PC-9 (cell line): ENCODE data around the gene BCL2L12. TPM values are rescaled to one million over a fixed set of nuclear protein-coding genes. Genes with fewer than 3 reads are reported as not detected.

Experiments used
- BruUV-seq: library from RNA; stranded (reverse); fragments of 400-500 nt; replicated peaks from 2 replicates; lab custom pipeline; 2021; lab: Mats Ljungman, UMichigan
- CTCF ChIA-PET: fragments of 300-600 bp; sonication (Branson Sonifier 250); formaldehyde crosslinking; loops from one replicate; lab custom pipeline; 2022; ENCODE audit warnings: antibody characterized with exemption; lab: Charles Lee
- POLR2A ChIA-PET: fragments of 300-600 bp; sonication (Branson Sonifier 250); formaldehyde crosslinking; loops from one replicate; lab custom pipeline; 2022; ENCODE audit warnings: antibody characterized with exemption; ENCODE audit not compliant: unreplicated experiment; lab: Charles Lee
- DNase-seq, 2 experiments: peaks; one replicate each; pipeline versions ENCODE4 v3.0.0 to v3.0.0-alpha.2; 2015 to 2022; ENCODE audit warnings: mixed read lengths in 1 of 2
- H2AFZ ChIP-seq: fragments of 200-600 bp; sonication (generic); 2 replicates; pipeline ENCODE4 v1.8.1; 2017; ENCODE audit warnings: antibody characterized with exemption
- H3F3A ChIP-seq: fragments of 200-600 bp; sonication (generic); 2 replicates; pipeline ENCODE4 v1.8.1; 2017; ENCODE audit warnings: antibody characterized with exemption, mild to moderate bottlenecking, low read depth; ENCODE audit not compliant: insufficient read depth
- H3K27ac ChIP-seq: fragments of 200-600 bp; sonication (generic); 2 replicates; pipeline ENCODE4 v1.6.1; 2016; ENCODE audit warnings: mixed run types
- H3K27me3 ChIP-seq: fragments of 200-600 bp; sonication (generic); 2 replicates; pipeline ENCODE4 v1.6.1; 2016; ENCODE audit warnings: low read depth, mixed run types; ENCODE audit not compliant: insufficient read depth
- H3K36me3 ChIP-seq: fragments of 200-600 bp; sonication (generic); 2 replicates; pipeline ENCODE4 v1.6.1; 2016; ENCODE audit warnings: low read depth, mixed run types
- H3K4me1 ChIP-seq: fragments of 200-600 bp; sonication (generic); replicated peaks from 2 replicates; pipeline ENCODE4 v1.6.1; 2016; ENCODE audit warnings: mixed run types; ENCODE audit not compliant: insufficient read depth
- H3K4me2 ChIP-seq: fragments of 200-600 bp; sonication (generic); 2 replicates; pipeline ENCODE4 v1.6.1; 2017; ENCODE audit warnings: mixed run types
- H3K4me3 ChIP-seq: fragments of 200-600 bp; sonication (generic); 2 replicates; pipeline ENCODE4 v1.6.1; 2016; ENCODE audit warnings: mixed run types
- H3K79me2 ChIP-seq: fragments of 200-600 bp; sonication (generic); 2 replicates; pipeline ENCODE4 v1.6.1; 2017; ENCODE audit warnings: low read depth, mixed run types
- H3K9me2 ChIP-seq: fragments of 200-600 bp; sonication (generic); 2 replicates; pipeline ENCODE4 v1.8.1; 2017; ENCODE audit warnings: mild to moderate bottlenecking; ENCODE audit not compliant: insufficient read depth
- H3K9me3 ChIP-seq: fragments of 200-600 bp; sonication (generic); 2 replicates; pipeline ENCODE4 v1.8.1; 2016; ENCODE audit warnings: low read depth; ENCODE audit not compliant: insufficient read depth
- H4K20me1 ChIP-seq: fragments of 200-600 bp; sonication (generic); 2 replicates; pipeline ENCODE4 v1.8.1; 2017; ENCODE audit not compliant: insufficient read depth
- EZH2 ChIP-seq: fragments of 200-600 bp; sonication (generic); IDR thresholded peaks from 2 replicates; pipeline ENCODE4 v1.8.0; 2017; ENCODE audit warnings: antibody characterized with exemption, low read depth
- intact Hi-C: fragments of 100-400 bp; cut with micrococcal nuclease; formaldehyde crosslinking; loops from one replicate; pipeline ENCODE4 v1.10.0; 2022; ENCODE audit not compliant: unreplicated experiment
- total RNA-seq: library from RNA; stranded (reverse); gene quantifications from 2 replicates; pipeline ENCODE4 v1.2.3, GENCODE V29; 2021
- TF ChIP-seq, protein P1 (sequence below): fragments of 200-600 bp; sonication (generic); conservative IDR thresholded peaks from 2 replicates; pipeline ENCODE4 v1.6.1; 2017; ENCODE audit warnings: mixed run types, antibody characterized with exemption, mild to moderate bottlenecking, moderate library complexity

BCL2L12 gene
- total RNA-seq, 1 experiment from 2014 or later = 84.8 TPM

DNA sequence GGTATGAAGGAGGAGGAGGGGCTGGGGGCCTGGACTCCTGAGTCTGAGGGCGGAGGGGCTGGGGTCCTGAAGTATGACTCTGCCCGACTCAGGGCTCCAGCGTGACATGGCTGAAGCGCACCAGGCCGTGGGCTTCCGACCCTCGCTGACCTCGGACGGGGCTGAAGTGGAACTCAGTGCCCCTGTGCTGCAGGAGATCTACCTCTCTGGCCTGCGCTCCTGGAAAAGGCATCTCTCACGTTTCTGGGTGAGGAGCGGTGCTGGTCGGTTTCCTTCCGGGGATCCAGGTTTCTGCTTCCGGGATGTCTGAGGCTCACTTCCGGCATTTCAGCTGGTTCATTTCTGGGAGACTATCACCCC is 26.4 kb downstream of the BCL2L12 start:
- H3K4me3 ChIP-seq = no peak overlapping the region
- no peak overlapping the region for H3K27ac ChIP-seq
- intact Hi-C loops = no loop called here
- no peak overlapping the region for H2AFZ ChIP-seq
- CTCF ChIA-PET = no interaction called here
- no peak for DNase-seq
- no peaks in the 10 kb centered on the region for H3K79me2 ChIP-seq
- peaks cover 32% of the 10 kb centered on the region for H4K20me1 ChIP-seq
- H3K4me2 ChIP-seq = no peak overlapping the region
- peaks cover 34% of the 10 kb centered on the region; the same call in 1 of the 2 replicates for H3F3A ChIP-seq
- H3K4me1 ChIP-seq = no peaks in the 10 kb centered on the region
- no peaks in the 10 kb centered on the region for H3K9me2 ChIP-seq
- BruUV-seq = no TSS peak
- H3K36me3 ChIP-seq = no peaks in the 10 kb centered on the region; the same call in 1 of the 2 replicates
- H3K9me3 ChIP-seq = no peaks in the 10 kb centered on the region
- TF ChIP-seq, protein P1, sequence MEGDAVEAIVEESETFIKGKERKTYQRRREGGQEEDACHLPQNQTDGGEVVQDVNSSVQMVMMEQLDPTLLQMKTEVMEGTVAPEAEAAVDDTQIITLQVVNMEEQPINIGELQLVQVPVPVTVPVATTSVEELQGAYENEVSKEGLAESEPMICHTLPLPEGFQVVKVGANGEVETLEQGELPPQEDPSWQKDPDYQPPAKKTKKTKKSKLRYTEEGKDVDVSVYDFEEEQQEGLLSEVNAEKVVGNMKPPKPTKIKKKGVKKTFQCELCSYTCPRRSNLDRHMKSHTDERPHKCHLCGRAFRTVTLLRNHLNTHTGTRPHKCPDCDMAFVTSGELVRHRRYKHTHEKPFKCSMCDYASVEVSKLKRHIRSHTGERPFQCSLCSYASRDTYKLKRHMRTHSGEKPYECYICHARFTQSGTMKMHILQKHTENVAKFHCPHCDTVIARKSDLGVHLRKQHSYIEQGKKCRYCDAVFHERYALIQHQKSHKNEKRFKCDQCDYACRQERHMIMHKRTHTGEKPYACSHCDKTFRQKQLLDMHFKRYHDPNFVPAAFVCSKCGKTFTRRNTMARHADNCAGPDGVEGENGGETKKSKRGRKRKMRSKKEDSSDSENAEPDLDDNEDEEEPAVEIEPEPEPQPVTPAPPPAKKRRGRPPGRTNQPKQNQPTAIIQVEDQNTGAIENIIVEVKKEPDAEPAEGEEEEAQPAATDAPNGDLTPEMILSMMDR = no peak
- TF ChIP-seq EZH2 = no peak
- H3K27me3 ChIP-seq = no peaks in the 10 kb centered on the region
- POLR2A ChIA-PET = interaction anchor here (0.6 kb wide), 1 partner anchor 119 kb away, joined by 4 read pairs; no protein-coding TSS in a partner anchor

DNA sequence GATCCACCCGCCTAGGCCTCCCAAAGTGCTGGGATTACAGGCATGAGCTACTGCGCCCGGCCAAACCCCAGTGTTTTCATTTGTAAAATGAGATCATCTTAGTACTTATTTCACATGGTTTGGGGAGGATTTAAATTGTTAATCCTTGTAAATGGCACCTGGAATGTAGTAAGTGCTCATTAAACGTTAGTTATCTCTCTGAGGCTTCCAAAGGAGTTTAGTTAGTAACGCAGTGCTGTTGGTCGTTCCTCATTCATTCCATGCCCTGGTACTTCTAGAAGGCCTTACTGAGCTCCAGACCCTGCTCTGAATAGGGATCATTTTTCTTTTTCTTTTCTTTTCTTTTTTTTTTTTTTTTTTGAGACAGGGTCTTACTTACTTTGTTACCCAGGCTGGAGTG is 30.4 kb downstream of the BCL2L12 start:
- BruUV-seq = no TSS peak
- H4K20me1 ChIP-seq = no peaks in the 10 kb centered on the region
- ChIA-PET POLR2A (interaction anchor here (0.6 kb wide), 2 partner anchors 53 to 223 kb away, joined by 6 to 36 read pairs; no protein-coding TSS in a partner anchor), CTCF (no interaction called here)
- H3K4me1 ChIP-seq = no peaks in the 10 kb centered on the region
- intact Hi-C loops = no loop called here
- H3K36me3 ChIP-seq = no peaks in the 10 kb centered on the region
- no peaks in the 10 kb centered on the region for H3K9me2 ChIP-seq
- no peak for DNase-seq
- TF ChIP-seq, protein P1 = no peak
- TF ChIP-seq EZH2 = no peak
- H3K79me2 ChIP-seq = no peaks in the 10 kb centered on the region
- H3K27me3 ChIP-seq = no peaks in the 10 kb centered on the region
- H3K27ac ChIP-seq = no peak overlapping the region
- peaks cover 20% of the 10 kb centered on the region; the same call in 1 of the 2 replicates for H3F3A ChIP-seq
- H3K4me3 ChIP-seq = no peak overlapping the region
- no peaks in the 10 kb centered on the region for H3K9me3 ChIP-seq
- H3K4me2 ChIP-seq = no peak overlapping the region
- H2AFZ ChIP-seq = no peak overlapping the region

- BruUV-seq = no TSS peak
- no peak overlapping the region for H3K27ac ChIP-seq
- H2AFZ ChIP-seq = no peak overlapping the region
- no peak overlapping the region for H3K4me2 ChIP-seq
- no peaks in the 10 kb centered on the region for H3K4me1 ChIP-seq
- peaks cover 20% of the 10 kb centered on the region; the same call in 1 of the 2 replicates for H3F3A ChIP-seq
- intact Hi-C loops = no loop called here
- H3K4me3 ChIP-seq = no peak overlapping the region
- TF ChIP-seq, protein P1 = no peak
- TF ChIP-seq EZH2 = no peak
- no peaks in the 10 kb centered on the region for H3K9me3 ChIP-seq
- POLR2A ChIA-PET = no interaction called here
- CTCF ChIA-PET = no interaction called here
- H3K9me2 ChIP-seq = no peaks in the 10 kb centered on the region
- H3K79me2 ChIP-seq = no peaks in the 10 kb centered on the region
- no peaks in the 10 kb centered on the region for H4K20me1 ChIP-seq
- DNase-seq = no peak
- H3K36me3 ChIP-seq = no peaks in the 10 kb centered on the region
- no peaks in the 10 kb centered on the region for H3K27me3 ChIP-seq
Measured at GRCh38 chr19:49696865-49697264, 31.1 kb downstream of the BCL2L12 start.
